HCT116 (cell line): ENCODE results near the gene HERPUD2. TPM values are rescaled to one million over a fixed set of nuclear protein-coding genes. Genes with fewer than 3 reads are reported as not detected.

ENCODE experiments used
- ATAC-seq: fragments of 200-7000 bp; cut with Tn5 transposase; 2 replicates; pipeline ENCODE4 v1.9.1; 2020; ENCODE audit warnings: mild to moderate bottlenecking, moderate library complexity
- BruUV-seq: library from RNA; stranded (reverse); fragments of 400-500 nt; replicated peaks from 2 replicates; lab custom pipeline; 2021; lab: Mats Ljungman, UMichigan
- CTCF ChIA-PET: fragments of 300-600 bp; sonication (Branson Sonifier 250); formaldehyde crosslinking; loops from one replicate; lab custom pipeline; 2021; ENCODE audit warnings: antibody characterized with exemption; lab: Charles Lee
- POLR2A ChIA-PET: fragments of 300-600, 350-600 bp; sonication (Branson Sonifier 250); formaldehyde crosslinking; loops from one replicate; lab custom pipeline; 2021; ENCODE audit warnings: antibody characterized with exemption; lab: Charles Lee
- RAD21 ChIA-PET, 2 experiments: fragments of 300-600 bp; sonication (Branson Sonifier 250); formaldehyde crosslinking; loops; one replicate each; lab custom pipeline; 2023; ENCODE audit warnings: low total read pairs in 2 of 2; ENCODE audit not compliant: uncharacterized antibody in 2 of 2, unreplicated experiment in 2 of 2, low non-redundant PET in 1 of 2; lab: Charles Lee
- DNase-seq: peaks from one replicate; pipeline ENCODE4 v3.0.0-alpha.2; 2010; ENCODE audit warnings: low read depth, low spot score
- H2AFZ ChIP-seq: fragments of 200-600 bp; shearing (Covaris generic), sonication (generic); 2 replicates; pipeline ENCODE4 v1.6.1; 2017; ENCODE audit warnings: low read depth, mixed run types, mixed read lengths, antibody characterized with exemption, low read length; ENCODE audit not compliant: poor library complexity, severe bottlenecking
- H3K27ac ChIP-seq: 2 replicates; pipeline ENCODE4 v1.5.1; 2012; ENCODE audit warnings: low read depth, low read length
- H3K27me3 ChIP-seq: fragments of 200-600 bp; sonication (generic); 2 replicates; pipeline ENCODE4 v1.6.1; 2016; ENCODE audit warnings: mixed run types, low read length, mixed read lengths; ENCODE audit not compliant: insufficient read depth
- H3K36me3 ChIP-seq, 2 experiments: fragments of 200-500 bp in 1 of 2; fragments of 200-600 bp in 1 of 2; sonication (Bioruptor generic) in 1 of 2; sonication (generic) in 1 of 2; 2 replicates each; pipeline versions ENCODE4 v1.5.1 to v1.6.1; 2014 to 2016; ENCODE audit warnings: low read length in 2 of 2, inconsistent platforms in 1 of 2, mixed read lengths in 1 of 2, mixed run types in 1 of 2; ENCODE audit not compliant: insufficient read depth in 2 of 2, control insufficient read depth in 1 of 2
- H3K4me1 ChIP-seq, 2 experiments: fragments of 200-600 bp in 1 of 2; sonication (generic) in 1 of 2; 2 replicates each; pipeline versions ENCODE4 v1.5.1 to v1.6.1; 2012 to 2017; ENCODE audit warnings: low read length in 2 of 2, inconsistent platforms in 1 of 2, mild to moderate bottlenecking in 1 of 2, mixed read lengths in 1 of 2, mixed run types in 1 of 2, moderate library complexity in 1 of 2; ENCODE audit not compliant: insufficient read depth in 2 of 2, control insufficient read depth in 1 of 2
- H3K4me2 ChIP-seq: fragments of 200-600 bp; sonication (generic); 2 replicates; pipeline ENCODE4 v1.6.1; 2017; ENCODE audit warnings: mixed run types, low read length, mixed read lengths
- H3K4me3 ChIP-seq, 2 experiments: fragments of 200-600 bp in 1 of 2; sonication (generic) in 1 of 2; replicated peaks in 1 of 2; 2 replicates each; pipeline ENCODE4 v1.5.1; 2011 to 2016; ENCODE audit warnings: low read length in 2 of 2, control low read depth in 1 of 2, low read depth in 1 of 2, mild to moderate bottlenecking in 1 of 2, mixed read lengths in 1 of 2, mixed run types in 1 of 2
- H3K79me2 ChIP-seq: fragments of 200-600 bp; sonication (generic); 2 replicates; pipeline ENCODE4 v1.6.1; 2017; ENCODE audit warnings: mild to moderate bottlenecking, mixed run types, low read length, moderate library complexity, mixed read lengths; ENCODE audit not compliant: insufficient read depth
- H3K9ac ChIP-seq: fragments of 200-600 bp; sonication (generic); 2 replicates; pipeline ENCODE4 v1.6.1; 2016; ENCODE audit warnings: low read length, mixed read lengths
- H3K9me2 ChIP-seq: fragments of 200-600 bp; sonication (generic), shearing (Covaris generic); 2 replicates; pipeline ENCODE4 v1.6.1; 2017; ENCODE audit warnings: mixed run types, mild to moderate bottlenecking, moderate library complexity; ENCODE audit not compliant: insufficient read depth
- H3K9me3 ChIP-seq, 2 experiments: fragments of 200-500 bp in 1 of 2; fragments of 200-600 bp in 1 of 2; sonication (Bioruptor generic) in 1 of 2; sonication (generic) in 1 of 2; 2 replicates each; pipeline ENCODE4 v1.6.1; 2014 to 2017; ENCODE audit warnings: low read length in 2 of 2, mixed read lengths in 2 of 2, inconsistent platforms in 1 of 2, low read depth in 1 of 2, mild to moderate bottlenecking in 1 of 2, mixed run types in 1 of 2, moderate library complexity in 1 of 2; ENCODE audit not compliant: control insufficient read depth in 1 of 2, insufficient read depth in 1 of 2
- H4K20me1 ChIP-seq: fragments of 200-600 bp; sonication (generic), shearing (Covaris generic); 2 replicates; pipeline ENCODE4 v1.6.1; 2017; ENCODE audit warnings: mixed run types, mild to moderate bottlenecking, moderate library complexity; ENCODE audit not compliant: insufficient read depth
- CBX3 ChIP-seq: IDR thresholded peaks from 2 replicates; pipeline ENCODE4 v1.6.1; 2012; ENCODE audit warnings: low read depth
- EZH2 ChIP-seq: fragments of 200-600 bp; sonication (generic); IDR thresholded peaks from 2 replicates; pipeline ENCODE4 v1.6.1; 2017; ENCODE audit warnings: antibody characterized with exemption, mixed run types
- EZH2phosphoT487 ChIP-seq: fragments of 200-600 bp; IDR thresholded peaks from 2 replicates; pipeline ENCODE4 v1.6.1; 2018; ENCODE audit warnings: antibody characterized with exemption, borderline replicate concordance
- FOSL1 ChIP-seq: IDR thresholded peaks from 2 replicates; pipeline ENCODE4 v1.6.1; 2012; ENCODE audit warnings: low read depth
- POLR2A ChIP-seq: IDR thresholded peaks from 2 replicates; pipeline ENCODE4 v1.7.0; 2011; ENCODE audit warnings: borderline replicate concordance; ENCODE audit not compliant: insufficient read depth, insufficient read length; ENCODE audit errors: extremely low read depth
- SIN3A ChIP-seq: IDR thresholded peaks from 2 replicates; pipeline ENCODE4 v1.6.1; 2012; ENCODE audit warnings: low read depth
- SRF ChIP-seq: IDR thresholded peaks from 2 replicates; pipeline ENCODE4 v1.6.1; 2012; ENCODE audit warnings: low read depth
- TCF7L2 ChIP-seq: IDR thresholded peaks from 2 replicates; pipeline ENCODE4 v1.7.0; 2011; ENCODE audit warnings: borderline replicate concordance, inconsistent platforms; ENCODE audit not compliant: insufficient read depth, insufficient read length; ENCODE audit errors: extremely low read depth
- intact Hi-C: fragments of 100-400 bp; cut with micrococcal nuclease; formaldehyde crosslinking; loops from 2 replicates; pipeline ENCODE4 v1.10.0; 2022
- total RNA-seq: library from RNA; stranded (reverse); gene quantifications from one replicate; pipeline ENCODE4 v1.2.1, GENCODE V29; 2021; ENCODE audit not compliant: unreplicated experiment
- TF ChIP-seq, protein P1 (sequence below): IDR thresholded peaks from 2 replicates; pipeline ENCODE4 v1.6.1; 2012
- TF ChIP-seq, protein P2 (sequence below): IDR thresholded peaks from 2 replicates; pipeline ENCODE4 v1.6.1; 2012; ENCODE audit warnings: low read depth

Gene HERPUD2
- total RNA-seq, 1 experiment from 2014 or later: 20.5 TPM

DNA sequence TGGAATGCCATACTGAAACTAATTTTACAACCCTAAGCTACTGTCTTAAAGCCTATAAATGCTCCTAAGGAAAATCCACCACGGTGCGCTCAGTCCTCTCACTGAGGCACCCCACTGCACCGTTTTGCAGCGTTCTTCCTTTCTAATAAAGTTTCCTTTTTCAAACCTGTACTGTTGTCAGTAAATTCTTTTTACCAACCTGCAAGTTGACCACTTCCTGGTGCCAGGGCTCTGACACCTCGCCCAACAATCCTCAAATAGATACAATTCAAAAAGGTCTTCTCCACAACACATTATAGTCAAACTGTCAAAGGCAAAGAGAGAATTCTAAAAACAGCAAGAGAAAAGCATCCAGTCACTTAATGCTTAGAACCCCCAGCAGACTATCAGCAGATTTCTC lies 42.8 kb downstream of the HERPUD2 start:
- Histone ChIP-seq H3K27ac (no peak overlapping the region), H3K4me1 (no peaks in the 10 kb centered on the region), H2AFZ (no peak overlapping the region), H3K27me3 (no peaks in the 10 kb centered on the region), H3K9me2 (no peaks in the 10 kb centered on the region), H3K4me2 (no peak overlapping the region), H3K4me3 (no peak overlapping the region), H3K9me3 (no peaks in the 10 kb centered on the region), H3K9ac (no peak overlapping the region), H3K79me2 (no peaks in the 10 kb centered on the region; the same call in 1 of the 2 replicates), H4K20me1 (no peaks in the 10 kb centered on the region), H3K36me3 (no peaks in the 10 kb centered on the region)
- RAD21 ChIA-PET: no interaction called here
- no peak for ATAC-seq
- intact Hi-C loops: no loop called here
- CTCF ChIA-PET: no interaction called here
- TF ChIP-seq FOSL1 (no peak), TCF7L2 (no peak), SIN3A (no peak), POLR2A (no peak), EZH2 (no peak), CBX3 (no peak), EZH2phosphoT487 (no peak), SRF (no peak)
- TF ChIP-seq, protein P1, sequence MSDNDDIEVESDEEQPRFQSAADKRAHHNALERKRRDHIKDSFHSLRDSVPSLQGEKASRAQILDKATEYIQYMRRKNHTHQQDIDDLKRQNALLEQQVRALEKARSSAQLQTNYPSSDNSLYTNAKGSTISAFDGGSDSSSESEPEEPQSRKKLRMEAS: no peak
- TF ChIP-seq, protein P2, sequence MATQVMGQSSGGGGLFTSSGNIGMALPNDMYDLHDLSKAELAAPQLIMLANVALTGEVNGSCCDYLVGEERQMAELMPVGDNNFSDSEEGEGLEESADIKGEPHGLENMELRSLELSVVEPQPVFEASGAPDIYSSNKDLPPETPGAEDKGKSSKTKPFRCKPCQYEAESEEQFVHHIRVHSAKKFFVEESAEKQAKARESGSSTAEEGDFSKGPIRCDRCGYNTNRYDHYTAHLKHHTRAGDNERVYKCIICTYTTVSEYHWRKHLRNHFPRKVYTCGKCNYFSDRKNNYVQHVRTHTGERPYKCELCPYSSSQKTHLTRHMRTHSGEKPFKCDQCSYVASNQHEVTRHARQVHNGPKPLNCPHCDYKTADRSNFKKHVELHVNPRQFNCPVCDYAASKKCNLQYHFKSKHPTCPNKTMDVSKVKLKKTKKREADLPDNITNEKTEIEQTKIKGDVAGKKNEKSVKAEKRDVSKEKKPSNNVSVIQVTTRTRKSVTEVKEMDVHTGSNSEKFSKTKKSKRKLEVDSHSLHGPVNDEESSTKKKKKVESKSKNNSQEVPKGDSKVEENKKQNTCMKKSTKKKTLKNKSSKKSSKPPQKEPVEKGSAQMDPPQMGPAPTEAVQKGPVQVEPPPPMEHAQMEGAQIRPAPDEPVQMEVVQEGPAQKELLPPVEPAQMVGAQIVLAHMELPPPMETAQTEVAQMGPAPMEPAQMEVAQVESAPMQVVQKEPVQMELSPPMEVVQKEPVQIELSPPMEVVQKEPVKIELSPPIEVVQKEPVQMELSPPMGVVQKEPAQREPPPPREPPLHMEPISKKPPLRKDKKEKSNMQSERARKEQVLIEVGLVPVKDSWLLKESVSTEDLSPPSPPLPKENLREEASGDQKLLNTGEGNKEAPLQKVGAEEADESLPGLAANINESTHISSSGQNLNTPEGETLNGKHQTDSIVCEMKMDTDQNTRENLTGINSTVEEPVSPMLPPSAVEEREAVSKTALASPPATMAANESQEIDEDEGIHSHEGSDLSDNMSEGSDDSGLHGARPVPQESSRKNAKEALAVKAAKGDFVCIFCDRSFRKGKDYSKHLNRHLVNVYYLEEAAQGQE: no peak
- POLR2A ChIA-PET: no interaction called here
- no TSS peak for BruUV-seq
- no peak for DNase-seq
